Type B pancreatic cell (in vitro differentiated cells): ENCODE data around the gene HOXC6. TPM values are rescaled to one million over a fixed set of nuclear protein-coding genes. Genes with fewer than 3 reads are reported as not detected.

ENCODE experiments used
- DNase-seq: peaks from one replicate; pipeline ENCODE4 v3.0.0; 2021; ENCODE audit warnings: mixed read lengths; ENCODE audit not compliant: unreplicated experiment; ENCODE audit errors: extremely low spot score
- H3K27ac Mint-ChIP-seq: 2 replicates; pipeline ENCODE4 v1.8.0; 2021; ENCODE audit warnings: mild to moderate bottlenecking, mixed read lengths
- H3K27me3 Mint-ChIP-seq: 2 replicates; pipeline ENCODE4 v1.8.0; 2021; ENCODE audit warnings: mixed read lengths
- H3K36me3 Mint-ChIP-seq: 2 replicates; pipeline ENCODE4 v1.8.0; 2021; ENCODE audit warnings: mixed read lengths
- H3K4me1 Mint-ChIP-seq: one replicate; pipeline ENCODE4 v1.8.0; 2021; ENCODE audit warnings: mixed read lengths; ENCODE audit not compliant: unreplicated experiment
- H3K4me3 Mint-ChIP-seq: 2 replicates; pipeline ENCODE4 v1.8.0; 2021; ENCODE audit warnings: mild to moderate bottlenecking, mixed read lengths
- H3K9me3 Mint-ChIP-seq: 2 replicates; pipeline ENCODE4 v1.8.0; 2021; ENCODE audit warnings: mixed read lengths
- CTCF ChIP-seq: fragments of 200-600 bp; sonication (generic); conservative IDR thresholded peaks from 2 replicates; pipeline ENCODE4 v1.5.0; 2021; ENCODE audit warnings: antibody characterized with exemption, mild to moderate bottlenecking
- long read RNA-seq: library from polyadenylated mRNA; unstranded; transcript quantifications from one replicate; pipeline ENCODE4 v2.0.0, GENCODE V29; 2020
- total RNA-seq: library from RNA; stranded (reverse); gene quantifications from 2 replicates; pipeline ENCODE4 v1.2.1, GENCODE V29; 2021; ENCODE audit warnings: low replicate concordance

HOXC6 gene
- 4.8 and 23.0 TPM in 2 replicates for total RNA-seq
- long read RNA-seq: 0 reads

- H3K27ac Mint-ChIP-seq: peak within 1 kb of the TSS; percentile 86
- TF ChIP-seq CTCF: no peak
- H3K27me3 Mint-ChIP-seq: peaks cover 88% of the 10 kb centered on the region
- H3K36me3 Mint-ChIP-seq: peaks cover 3% of the 10 kb centered on the region
- no peaks in the 10 kb centered on the region for H3K9me3 Mint-ChIP-seq
- DNase-seq: no peak
- peaks cover 42% of the 10 kb centered on the region for H3K4me1 Mint-ChIP-seq
- H3K4me3 Mint-ChIP-seq: peak within 1 kb of the TSS; percentile 95
Measured at GRCh38 chr12:54028314-54029201, at the start of gene HOXC6. TSS of gene HOXC6 (plus strand) at chr12:54028440. CDS start at chr12:54028522, 82 bp downstream.

- Mint-ChIP-seq H3K27me3 (peaks cover 97% of the 10 kb centered on the region), H3K36me3 (no peaks in the 10 kb centered on the region), H3K9me3 (no peaks in the 10 kb centered on the region), H3K4me3 (no peak overlapping the region), H3K4me1 (peaks cover 3% of the 10 kb centered on the region), H3K27ac (no peak overlapping the region)
- no peak for TF ChIP-seq CTCF
- DNase-seq: no peak
Measured at GRCh38 chr12:53978477-53979356, 49.5 kb upstream of the HOXC6 start.

GRCh38 chr12:53980104-53980801 is 48.0 kb upstream of the HOXC6 start:
- no peak for DNase-seq
- Mint-ChIP-seq H3K27me3 (peaks cover 98% of the 10 kb centered on the region), H3K4me1 (peaks cover 8% of the 10 kb centered on the region), H3K36me3 (no peaks in the 10 kb centered on the region), H3K27ac (no peak overlapping the region), H3K9me3 (no peaks in the 10 kb centered on the region), H3K4me3 (no peak overlapping the region)
- TF ChIP-seq CTCF: no peak

GRCh38 chr12:53980802-53981496 is 47.3 kb upstream of the HOXC6 start:
- no peaks in the 10 kb centered on the region for H3K36me3 Mint-ChIP-seq
- no peak for DNase-seq
- H3K4me1 Mint-ChIP-seq: peaks cover 6% of the 10 kb centered on the region
- peaks cover 98% of the 10 kb centered on the region for H3K27me3 Mint-ChIP-seq
- TF ChIP-seq CTCF: no peak
- H3K4me3 Mint-ChIP-seq: no peak overlapping the region
- no peak overlapping the region for H3K27ac Mint-ChIP-seq
- H3K9me3 Mint-ChIP-seq: no peaks in the 10 kb centered on the region
